Keratinocyte (primary cell): ENCODE data around the gene RASAL2. TPM values are rescaled to one million over a fixed set of nuclear protein-coding genes. Genes with fewer than 3 reads are reported as not detected.

ENCODE experiments used
- DNase-seq: peaks from one replicate; pipeline ENCODE4 v3.0.0-alpha.2; 2011; ENCODE audit warnings: low read depth, missing footprints, low spot score
- FAIRE-seq: peaks from 2 replicates; lab custom pipeline; 2011; peaks lifted over from hg19 to GRCh38; lab: Jason Lieb, UNC
- H2AFZ ChIP-seq: 2 replicates; pipeline ENCODE4 v1.6.0; 2012; ENCODE audit warnings: low read length, control low read depth, inconsistent platforms; ENCODE audit not compliant: control insufficient read depth
- H3K27ac ChIP-seq: 2 replicates; pipeline ENCODE4 v1.5.1; 2011; ENCODE audit warnings: low read length; ENCODE audit not compliant: control insufficient read depth, insufficient read depth
- H3K27me3 ChIP-seq: 3 replicates; pipeline ENCODE4 v1.6.0; 2011; ENCODE audit warnings: low read length; ENCODE audit not compliant: control insufficient read depth, insufficient read depth; ENCODE audit errors: extremely low read depth
- H3K36me3 ChIP-seq, 2 experiments: 2 replicates in 1 of 2; 3 replicates in 1 of 2; pipeline ENCODE4 v1.5.1; 2011; ENCODE audit warnings: low read length in 2 of 2, mild to moderate bottlenecking in 1 of 2; ENCODE audit not compliant: control insufficient read depth in 2 of 2, insufficient read depth in 2 of 2; ENCODE audit errors: extremely low read depth in 1 of 2
- H3K4me1 ChIP-seq: 3 replicates; pipeline ENCODE4 v1.5.1; 2011; ENCODE audit warnings: low read length; ENCODE audit not compliant: control insufficient read depth, insufficient read depth; ENCODE audit errors: extremely low read depth
- H3K4me2 ChIP-seq: 3 replicates; pipeline ENCODE4 v1.6.0; 2011; ENCODE audit warnings: low read depth, low read length; ENCODE audit not compliant: control insufficient read depth, insufficient read depth; ENCODE audit errors: extremely low read depth
- H3K4me3 ChIP-seq, 3 experiments: fragments of 200-600 bp in 1 of 3; sonication (generic) in 1 of 3; 2 replicates in 2 of 3; 3 replicates in 1 of 3; pipeline ENCODE4 v1.5.1; 2011 to 2016; ENCODE audit warnings: low read length in 3 of 3, mild to moderate bottlenecking in 3 of 3, control low read depth in 2 of 3, inconsistent platforms in 1 of 3, low read depth in 1 of 3, mixed read lengths in 1 of 3, mixed run types in 1 of 3, moderate library complexity in 1 of 3; ENCODE audit not compliant: control insufficient read depth in 2 of 3, insufficient read depth in 2 of 3; ENCODE audit errors: extremely low read depth in 1 of 3
- H3K79me2 ChIP-seq: 2 replicates; pipeline ENCODE4 v1.6.0; 2012; ENCODE audit warnings: low read length; ENCODE audit not compliant: control insufficient read depth, insufficient read depth
- H3K9ac ChIP-seq: 3 replicates; pipeline ENCODE4 v1.6.0; 2011; ENCODE audit warnings: low read length; ENCODE audit not compliant: control insufficient read depth, insufficient read depth; ENCODE audit errors: extremely low read depth
- H3K9me1 ChIP-seq: 3 replicates; pipeline ENCODE4 v1.6.0; 2011; ENCODE audit warnings: low read length; ENCODE audit not compliant: control insufficient read depth, insufficient read depth; ENCODE audit errors: extremely low read depth
- H3K9me3 ChIP-seq: 2 replicates; pipeline ENCODE4 v1.5.1; 2012; ENCODE audit warnings: low read depth, low read length; ENCODE audit not compliant: control insufficient read depth
- H4K20me1 ChIP-seq: 3 replicates; pipeline ENCODE4 v1.6.0; 2011; ENCODE audit warnings: low read length; ENCODE audit not compliant: control insufficient read depth, insufficient read depth; ENCODE audit errors: extremely low read depth
- CTCF ChIP-seq, 3 experiments: IDR thresholded peaks in 1 of 3; conservative IDR thresholded peaks in 1 of 3; optimal IDR thresholded peaks in 1 of 3; 2 replicates in 2 of 3; 3 replicates in 1 of 3; pipeline versions ENCODE3 to v1.5.1; 2011; ENCODE audit warnings: low read length in 3 of 3, mild to moderate bottlenecking in 3 of 3, moderate library complexity in 2 of 3, control low read depth in 1 of 3, inconsistent platforms in 1 of 3; ENCODE audit not compliant: insufficient read depth in 2 of 3; ENCODE audit errors: extremely low read depth in 1 of 3
- EZH2 ChIP-seq: IDR thresholded peaks from one replicate; pipeline ENCODE4 v1.6.1; 2012; ENCODE audit warnings: inconsistent platforms, mild to moderate bottlenecking, low read length, moderate library complexity
- dilution Hi-C: fragments of 300-500 bp; cut with MboI; formaldehyde crosslinking; loops from one replicate; pipeline ENCODE4 v1.7.0; 2020; ENCODE audit warnings: low sequenced_read_pairs; ENCODE audit not compliant: extremely low pct_ligation_motif_present
- polyA plus RNA-seq, 5 experiments: library from polyadenylated mRNA; depleted of rRNA in 3 of 5; stranded (reverse) in 3 of 5; stranded (forward) in 1 of 5; unstranded in 1 of 5; fragments of >200 nt; gene quantifications; 1 replicate in 1 of 5; 2 replicates in 3 of 5; 3 replicates in 1 of 5; pipeline versions ENCODE4 v1.2.1 to v1.2.3, GENCODE V29; 2011 to 2012; ENCODE audit warnings: missing spikeins in 2 of 5, low read depth in 1 of 5, low replicate concordance in 1 of 5

Gene RASAL2
- polyA plus RNA-seq, 1 donor (not counting 4 experiments of a cell fraction or from before 2014, with no cell fraction given), result 27.2 TPM

DNA sequence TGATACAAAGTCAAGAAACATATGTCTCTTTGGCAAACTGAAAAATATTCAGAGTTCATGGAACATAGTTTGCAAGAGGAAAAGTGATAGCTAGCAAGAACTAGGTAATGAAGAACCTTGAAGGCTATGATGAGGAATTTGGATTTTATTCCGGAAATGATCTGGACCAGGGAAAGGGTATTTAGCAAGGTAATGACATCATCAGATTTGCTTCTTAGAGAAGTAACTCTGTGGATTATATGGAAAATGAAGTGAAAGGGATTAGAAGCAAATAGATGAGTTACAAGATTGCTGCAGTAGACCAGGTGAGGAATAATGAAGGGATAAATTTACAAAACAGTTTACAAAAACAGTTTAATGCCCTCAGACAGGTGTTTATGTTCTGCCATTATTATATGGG lies 197.3 kb downstream of the RASAL2 start:
- Histone ChIP-seq H3K9ac (no peak overlapping the region), H3K9me1 (peaks cover 2% of the 10 kb centered on the region), H3K79me2 (peaks cover 13% of the 10 kb centered on the region), H2AFZ (no peak overlapping the region), H3K27ac (no peak overlapping the region), H3K9me3 (no peaks in the 10 kb centered on the region), H3K4me2 (no peak overlapping the region), H4K20me1 (no peaks in the 10 kb centered on the region), H3K36me3 (peaks cover 1 to 5% of the 10 kb centered on the region in 2 experiments), H3K27me3 (no peaks in the 10 kb centered on the region), H3K4me3 (no peak overlapping the region), H3K4me1 (peaks cover 16% of the 10 kb centered on the region)
- no peak for DNase-seq
- TF ChIP-seq CTCF (optimal IDR thresholded peaks at IDR 0.05 in 1 of 3, IDR thresholded peaks at IDR 0.05 in 1 of 3, conservative IDR thresholded peaks at IDR 0.05 in 1 of 3; ENCODE audit: extremely low read depth in 1 of 3, insufficient read depth in 2 of 3, low read length in 3 of 3) (no peak), EZH2 (no peak)
- FAIRE-seq, result peak; percentile 53
- dilution Hi-C loops, result loop anchor here (5.0 kb wide), 1 partner anchor 39 kb away; no protein-coding TSS in a partner anchor

GRCh38 chr1:178294654-178295053 lies 200.8 kb downstream of the RASAL2 start:
- H3K79me2 ChIP-seq, result peaks cover 16% of the 10 kb centered on the region
- no peak for DNase-seq

More at GRCh38 chr1:178294654-178295053, 200.8 kb downstream of the RASAL2 start:
- H3K4me2 ChIP-seq, result no peak overlapping the region
- peak in 2 of 3 experiments; percentile 17 to 24 for TF ChIP-seq CTCF (optimal IDR thresholded peaks at IDR 0.05 in 1 of 3, IDR thresholded peaks at IDR 0.05 in 1 of 3, conservative IDR thresholded peaks at IDR 0.05 in 1 of 3; ENCODE audit: extremely low read depth in 1 of 3, insufficient read depth in 2 of 3, low read length in 3 of 3)
- TF ChIP-seq EZH2, result no peak
- no peaks in the 10 kb centered on the region for H3K9me3 ChIP-seq
- H3K4me1 ChIP-seq, result peaks cover 17% of the 10 kb centered on the region
- H3K9ac ChIP-seq, result no peak overlapping the region
- no peaks in the 10 kb centered on the region for H3K36me3 ChIP-seq
- no peak overlapping the region for H3K4me3 ChIP-seq
- H3K9me1 ChIP-seq, result peaks cover 1% of the 10 kb centered on the region
- peak overlapping the region; percentile 4 for H3K27ac ChIP-seq
- no peaks in the 10 kb centered on the region for H4K20me1 ChIP-seq
- no peak overlapping the region for H2AFZ ChIP-seq
- dilution Hi-C loops, result loop anchor here (5.0 kb wide), 1 partner anchor 42 kb away; no protein-coding TSS in a partner anchor
- H3K27me3 ChIP-seq, result no peaks in the 10 kb centered on the region
- peak; percentile 55 for FAIRE-seq
